OCI-LY7 (cell line): ENCODE data around the gene GRIN2D.

Experiments
- EZH2phosphoT487 ChIP-seq: fragments of 200-600 bp; sonication (generic); IDR thresholded peaks from 2 replicates; pipeline ENCODE4 v1.6.1; 2018; ENCODE audit warnings: low read depth, borderline replicate concordance, mild to moderate bottlenecking, mixed run types, antibody characterized with exemption, low read length, moderate library complexity, mixed read lengths
- TF ChIP-seq, protein P1 (sequence below): fragments of 200-600 bp; sonication (generic); conservative IDR thresholded peaks from 2 replicates; pipeline ENCODE4 v1.5.1; 2014; ENCODE audit warnings: mild to moderate bottlenecking, antibody characterized with exemption, low read length, moderate library complexity, mixed read lengths

DNA sequence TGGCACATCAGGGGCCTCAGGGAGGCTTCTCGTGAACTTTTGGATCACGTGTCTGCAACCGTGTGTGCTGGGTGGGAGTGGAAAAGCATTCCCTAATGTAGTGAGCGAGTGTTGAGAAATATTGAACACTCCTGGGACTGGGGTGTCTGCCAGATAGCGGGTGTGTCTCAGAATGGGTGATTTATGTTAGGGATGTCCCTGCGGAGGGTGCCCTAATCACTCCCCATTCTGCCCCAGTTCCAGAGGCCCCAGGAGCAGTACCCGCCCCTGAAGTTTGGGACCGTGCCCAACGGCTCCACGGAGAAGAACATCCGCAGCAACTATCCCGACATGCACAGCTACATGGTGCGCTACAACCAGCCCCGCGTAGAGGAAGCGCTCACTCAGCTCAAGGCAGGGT is 28.1 kb downstream of the GRIN2D start:
- TF ChIP-seq, protein P1, sequence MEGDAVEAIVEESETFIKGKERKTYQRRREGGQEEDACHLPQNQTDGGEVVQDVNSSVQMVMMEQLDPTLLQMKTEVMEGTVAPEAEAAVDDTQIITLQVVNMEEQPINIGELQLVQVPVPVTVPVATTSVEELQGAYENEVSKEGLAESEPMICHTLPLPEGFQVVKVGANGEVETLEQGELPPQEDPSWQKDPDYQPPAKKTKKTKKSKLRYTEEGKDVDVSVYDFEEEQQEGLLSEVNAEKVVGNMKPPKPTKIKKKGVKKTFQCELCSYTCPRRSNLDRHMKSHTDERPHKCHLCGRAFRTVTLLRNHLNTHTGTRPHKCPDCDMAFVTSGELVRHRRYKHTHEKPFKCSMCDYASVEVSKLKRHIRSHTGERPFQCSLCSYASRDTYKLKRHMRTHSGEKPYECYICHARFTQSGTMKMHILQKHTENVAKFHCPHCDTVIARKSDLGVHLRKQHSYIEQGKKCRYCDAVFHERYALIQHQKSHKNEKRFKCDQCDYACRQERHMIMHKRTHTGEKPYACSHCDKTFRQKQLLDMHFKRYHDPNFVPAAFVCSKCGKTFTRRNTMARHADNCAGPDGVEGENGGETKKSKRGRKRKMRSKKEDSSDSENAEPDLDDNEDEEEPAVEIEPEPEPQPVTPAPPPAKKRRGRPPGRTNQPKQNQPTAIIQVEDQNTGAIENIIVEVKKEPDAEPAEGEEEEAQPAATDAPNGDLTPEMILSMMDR = no peak
- TF ChIP-seq EZH2phosphoT487 = no peak
